Heart right ventricle (tissue), 16 donors: ENCODE results near the gene VGLL4. TPM values are rescaled to one million over a fixed set of nuclear protein-coding genes. Genes with fewer than 3 reads are reported as not detected.

Experiments
- ATAC-seq, 8 donors: fragments of 200-7000 bp; cut with Tn5 transposase; one replicate each; pipeline ENCODE4 v1.9.1; 2020; ENCODE audit warnings: mild to moderate bottlenecking in 8 of 8, moderate library complexity in 8 of 8, moderate number of reproducible peaks in 1 of 8
- DNase-seq, 2 donors: peaks; one replicate each; pipeline ENCODE4 v3.0.0-alpha.2; 2020
- H3K27ac ChIP-seq, 10 donors: fragments of 200-600 bp; sonication (generic) in 2 of 10; one replicate each; pipeline versions ENCODE4 v1.5.0 to v1.8.0; 2020 to 2022; ENCODE audit warnings: mild to moderate bottlenecking in 3 of 10
- H3K27me3 ChIP-seq, 7 donors: fragments of 200-600 bp; one replicate each; pipeline ENCODE4 v1.8.0; 2021 to 2022; ENCODE audit warnings: mild to moderate bottlenecking in 2 of 7
- H3K36me3 ChIP-seq, 9 donors: fragments of 200-600 bp; sonication (generic) in 1 of 9; one replicate each; pipeline versions ENCODE4 v1.5.0 to v1.8.0; 2020 to 2022; ENCODE audit warnings: mild to moderate bottlenecking in 2 of 9
- H3K4me1 ChIP-seq, 9 donors: fragments of 200-600 bp; sonication (generic) in 1 of 9; one replicate each; pipeline versions ENCODE4 v1.5.0 to v1.8.0; 2020 to 2022; ENCODE audit warnings: mild to moderate bottlenecking in 4 of 9
- H3K4me3 ChIP-seq, 10 donors: fragments of 200-600 bp; sonication (generic) in 2 of 10; one replicate each; pipeline versions ENCODE4 v1.5.0 to v1.8.0; 2020 to 2022; ENCODE audit warnings: mild to moderate bottlenecking in 7 of 10, moderate library complexity in 2 of 10
- H3K9me3 ChIP-seq, 11 donors: fragments of 200-600 bp in 10 of 11; sonication (generic) in 2 of 11; one replicate each; pipeline versions ENCODE4 v1.5.0 to v1.8.0; 2013 to 2022; ENCODE audit warnings: mild to moderate bottlenecking in 2 of 11, control low read depth in 1 of 11, moderate library complexity in 1 of 11
- WGBS, 2 donors: extraction: QIAGEN DNeasy Blood & Tissue Kit; methylation state at CpG; one replicate each; pipeline ENCODE4 v1.1.7; 2013; ENCODE audit warnings: inconsistent platforms in 1 of 2; 5-methylcytosine and 5-hydroxymethylcytosine counted together
- intact Hi-C, 10 donors: fragments of 100-400 bp; cut with DNase I; formaldehyde crosslinking; loops; one replicate each; pipeline versions ENCODE4 v1.11.1 to v1.14.2; 2022
- long read RNA-seq, 3 donors: library from polyadenylated mRNA; unstranded; transcript quantifications; one replicate each; pipeline ENCODE4 v2.0.0, GENCODE V29; 2020 to 2021
- polyA plus RNA-seq, 2 donors: library from polyadenylated mRNA; stranded (reverse); fragments of 200-250 nt; gene quantifications; one replicate each; pipeline ENCODE4 v1.2.3, GENCODE V29; 2013
- total RNA-seq, 10 donors: library from RNA; stranded (reverse); fragmentation: NEBNext Ultra II Directional in 3 of 10; extraction: Animal tissue kit (Norgen Biotek cat#: 25700) in 3 of 10; gene quantifications; one replicate each; pipeline versions ENCODE4 v1.2.1 to v1.2.4, GENCODE V29; 2021 to 2023
- TF ChIP-seq, protein P1 (sequence below), 9 donors: fragments of 200-600 bp; sonication (generic) in 2 of 9; IDR thresholded peaks; one replicate each; pipeline versions ENCODE4 v1.5.0 to v1.8.0; 2021 to 2022; ENCODE audit warnings: antibody characterized with exemption in 9 of 9, mild to moderate bottlenecking in 5 of 9, moderate library complexity in 1 of 9
- donor health status: Arrhythmogenic right ventricular cardiomyopathy.
- donor health status: ischemic (EF 13 %, LVEDD 7.1; RV severe dilation, severe dysfunction).
- donor health status: healthy with polysubstance abuse.
- donor health status: DM: no; HTN: yes; CAD: no.
- donor health status: DM: no; HTN: no; CAD: no.
- donor health status: ischemic (EF 25% LVEDD 6.9; RV normal size, moderate dysfunction).
- donor health status: ischemic (EF 25% LVEDD 5.7; RV mildly dilated, moderate dysfunction).
- donor health status: healthy.
- donor health status: DM: yes; HTN: yes; CAD: no.
- donor health status: Ischemic cardiomyopathy.
- donor health status: ischemic (EF 35%, LVEDD 5.7; RV mildly dilated, moderate dysfunction).
- donor health status: nonischemic (EF 11% LVEDD 7.7; RV severe dilation, severe dysfunction).
- donor health status: DM: yes; HTN: yes; CAD: no.
- donor health status: PGD.
- donor health status: ischemic (EF 29% LVEDD 5.4; RV normal size, mild dysfunction).
- donor health status: nonischemic (EF 23%, LVEDD 6.1; RV moderate dilation, normal function).

Gene VGLL4
- total RNA-seq: 10 to 100 TPM; 20.8 to 46.1 (median 30.3) TPM
- polyA plus RNA-seq: 10 to 100 TPM; 14.5 to 28.2 TPM
- long read RNA-seq, donor 1, partial matches to known transcripts: 4 of 17 reads
- long read RNA-seq, donor 1, other reads (novel, unspliced or antisense): 11 of 17 reads
- long read RNA-seq, donor 2, partial matches to known transcripts: 6 of 32 reads
- long read RNA-seq, donor 2, other reads (novel, unspliced or antisense): 23 of 32 reads
- long read RNA-seq, donor 3, transcript VGLL4-211 (5 exons, 1,377 nt): major isoform, 5 of 29 reads
- long read RNA-seq, donor 3, partial matches to known transcripts: 5 of 29 reads
- long read RNA-seq, donor 3, other reads (novel, unspliced or antisense): 15 of 29 reads

DNA sequence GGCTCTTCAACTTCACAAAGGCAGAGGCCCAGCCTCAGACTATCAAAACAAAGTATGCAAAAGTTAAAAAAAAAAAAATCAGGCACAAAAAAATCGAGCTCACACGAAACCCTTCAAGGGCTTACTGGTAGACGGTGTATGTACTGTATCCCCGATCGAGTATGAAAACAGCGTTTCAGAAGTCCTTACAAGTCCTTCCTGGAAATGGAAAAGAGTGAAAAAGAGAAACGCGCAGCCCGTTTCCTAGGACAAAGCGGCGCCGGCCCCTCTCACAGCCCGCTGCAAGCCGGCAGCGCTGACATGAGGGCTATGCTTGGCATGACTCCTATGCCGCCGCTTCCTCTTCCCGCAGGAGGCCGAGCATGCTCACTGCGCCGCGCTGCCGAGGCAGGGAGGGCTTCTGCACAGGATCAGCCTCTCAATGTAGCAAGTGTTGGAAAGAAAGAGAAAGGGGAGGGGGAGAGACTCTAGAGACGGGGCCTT lies at the start of gene VGLL4:
Gene VGLL4, minus strand, starts transcription at position 311 of the 483 bp plus-strand sequence. CDS start 397 bp downstream, outside the sequence.
- Histone ChIP-seq H3K36me3 (no peaks in the 10 kb centered on the region), H3K4me3 (peak within 1 kb of the TSS; percentile 55 to 86 (median 76)), H3K9me3 (no peaks in the 10 kb centered on the region), H3K4me1 (peaks cover 18 to 39% (median 36%) of the 10 kb centered on the region in 9 donors), H3K27ac (peak within 1 kb of the TSS; percentile 88 to 98 (median 96)), H3K27me3 (no peaks in the 10 kb centered on the region)
- DNase-seq (peak; percentile 89), ATAC-seq (peak; percentile 87 to 93 (median 90))
- TF ChIP-seq, protein P1, sequence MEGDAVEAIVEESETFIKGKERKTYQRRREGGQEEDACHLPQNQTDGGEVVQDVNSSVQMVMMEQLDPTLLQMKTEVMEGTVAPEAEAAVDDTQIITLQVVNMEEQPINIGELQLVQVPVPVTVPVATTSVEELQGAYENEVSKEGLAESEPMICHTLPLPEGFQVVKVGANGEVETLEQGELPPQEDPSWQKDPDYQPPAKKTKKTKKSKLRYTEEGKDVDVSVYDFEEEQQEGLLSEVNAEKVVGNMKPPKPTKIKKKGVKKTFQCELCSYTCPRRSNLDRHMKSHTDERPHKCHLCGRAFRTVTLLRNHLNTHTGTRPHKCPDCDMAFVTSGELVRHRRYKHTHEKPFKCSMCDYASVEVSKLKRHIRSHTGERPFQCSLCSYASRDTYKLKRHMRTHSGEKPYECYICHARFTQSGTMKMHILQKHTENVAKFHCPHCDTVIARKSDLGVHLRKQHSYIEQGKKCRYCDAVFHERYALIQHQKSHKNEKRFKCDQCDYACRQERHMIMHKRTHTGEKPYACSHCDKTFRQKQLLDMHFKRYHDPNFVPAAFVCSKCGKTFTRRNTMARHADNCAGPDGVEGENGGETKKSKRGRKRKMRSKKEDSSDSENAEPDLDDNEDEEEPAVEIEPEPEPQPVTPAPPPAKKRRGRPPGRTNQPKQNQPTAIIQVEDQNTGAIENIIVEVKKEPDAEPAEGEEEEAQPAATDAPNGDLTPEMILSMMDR (IDR thresholded peaks at IDR 0.05): peak in 4 of 9 donors; percentile 22 to 42 (median 36)
- WGBS, 2 donors: 0 to 1% methylated on average over 24 of the region's 24 CpGs
- intact Hi-C loops: loop anchor here in 9 of 10 donors (2.0 to 10.0 kb wide), 12 partner anchors 41 to 251 kb away; no protein-coding TSS in a partner anchor

DNA sequence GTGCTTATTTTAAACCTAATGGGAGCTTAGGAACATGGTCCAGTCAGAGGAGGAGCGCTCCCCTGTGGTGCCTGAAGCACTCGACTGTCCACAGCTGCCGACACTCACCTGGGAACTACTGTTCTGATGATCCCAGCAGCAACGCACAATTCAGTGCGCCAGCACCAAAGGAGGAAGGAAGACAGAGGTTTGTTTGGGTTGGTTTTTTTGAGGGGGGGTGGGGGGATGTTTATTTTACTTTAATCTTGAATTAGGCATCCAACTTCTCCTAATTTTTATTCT lies 48.8 kb upstream of the VGLL4 start:
- DNase-seq: no peak
- whole genome bisulfite sequencing, 2 donors: 51 to 71% methylated on average over 5 of the region's 5 CpGs

DNA sequence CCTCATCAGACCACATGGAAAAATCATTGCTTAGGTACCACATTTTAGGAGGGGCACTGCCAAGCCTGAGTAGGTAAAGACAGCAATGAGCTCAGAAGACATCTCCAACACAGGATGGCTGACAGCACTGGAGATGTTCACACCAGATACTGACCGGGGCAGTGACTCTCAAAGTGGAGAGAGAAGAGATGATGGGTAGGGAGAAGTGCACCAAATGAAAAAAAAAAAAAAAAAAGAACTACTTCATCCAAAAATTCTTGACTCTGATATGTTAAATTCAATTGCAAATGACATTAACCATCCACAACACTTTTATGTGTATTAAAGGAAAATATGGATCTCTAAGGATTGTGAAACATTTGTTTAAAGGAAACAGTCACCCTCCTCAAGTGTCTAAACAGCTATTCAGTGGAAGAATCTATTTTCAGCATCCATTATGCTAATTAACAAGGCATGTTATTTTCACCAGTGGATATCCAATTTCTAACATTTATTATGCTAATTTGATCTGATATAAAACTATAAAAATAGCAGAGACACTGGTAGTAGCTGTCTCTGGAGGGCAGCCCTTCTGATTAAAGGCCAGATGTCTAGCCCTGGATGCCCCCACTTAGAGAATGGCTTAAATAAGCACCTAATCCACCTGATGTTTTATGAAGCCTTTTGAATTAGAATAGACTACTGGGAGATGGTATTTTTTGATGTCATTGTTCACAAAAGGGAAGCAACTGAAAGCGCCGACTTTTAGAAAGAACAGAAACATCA lies 48.2 kb upstream of the VGLL4 start:
- no peak overlapping the region for H3K4me3 ChIP-seq
- TF ChIP-seq, protein P1 (IDR thresholded peaks at IDR 0.05): no peak
- intact Hi-C loops: no loop called here
- no peaks in the 10 kb centered on the region for H3K27me3 ChIP-seq
- WGBS, 2 donors: 86 to 87% methylated on average over 3 of the region's 3 CpGs
- peaks cover 0 to 8% (median 0%) of the 10 kb centered on the region in 9 donors for H3K36me3 ChIP-seq
- peaks cover 0 to 38% (median 5%) of the 10 kb centered on the region in 9 donors for H3K4me1 ChIP-seq
- no peak for ATAC-seq
- no peak for DNase-seq
- H3K27ac ChIP-seq: no peak overlapping the region
- no peaks in the 10 kb centered on the region for H3K9me3 ChIP-seq

More for the DNA sequence above, 48.8 kb upstream of the VGLL4 start:
- peaks cover 0 to 38% (median 5%) of the 10 kb centered on the region in 9 donors for H3K4me1 ChIP-seq
- H3K9me3 ChIP-seq: no peaks in the 10 kb centered on the region
- H3K36me3 ChIP-seq: peaks cover 0 to 8% (median 0%) of the 10 kb centered on the region in 9 donors
- no peak overlapping the region for H3K4me3 ChIP-seq
- intact Hi-C loops: no loop called here
- no peak overlapping the region for H3K27ac ChIP-seq
- no peak for ATAC-seq
- H3K27me3 ChIP-seq: no peaks in the 10 kb centered on the region
- TF ChIP-seq, protein P1 (IDR thresholded peaks at IDR 0.05): no peak
